ENCODE results near the gene SMARCB1. TPM values are rescaled to one million over a fixed set of nuclear protein-coding genes. Genes with fewer than 3 reads are reported as not detected.
A peak's percentile ranks its signal among the peaks of the same experiment; 100 is the strongest.

Gene SMARCB1
- total and polyA plus RNA-seq, 10 donors: 64.2 to 166 (median 85.8) TPM

DNA sequence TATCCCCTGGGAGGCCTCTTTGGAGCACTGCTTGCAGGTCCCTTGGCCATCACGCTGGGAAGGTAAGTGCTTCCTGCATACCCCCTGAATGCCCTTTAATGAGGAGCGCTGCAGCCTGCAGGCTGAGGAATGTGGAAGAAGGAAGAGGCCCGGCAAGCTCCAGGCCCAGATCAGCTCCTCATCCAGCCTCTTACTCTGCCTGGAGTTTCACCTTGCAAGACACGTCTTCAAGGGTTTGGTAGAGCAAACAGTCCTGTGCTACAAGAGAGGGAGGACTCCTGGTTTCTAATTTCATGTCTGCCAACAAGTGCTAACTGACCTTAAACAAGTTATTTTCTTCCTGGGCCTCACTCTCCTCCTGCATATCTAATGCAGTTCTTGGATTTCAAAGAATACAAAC, 81.8 kb downstream of the SMARCB1 start:
- no peak overlapping the region for H3K27ac ChIP-seq
- H3K27me3 ChIP-seq (replicated peaks in 1 of 7): no peaks in the 10 kb centered on the region
- H3K4me1 ChIP-seq: no peaks in the 10 kb centered on the region
- peaks cover 2 to 70% (median 24%) of the 10 kb centered on the region in 6 donors for H3K36me3 ChIP-seq
- no peak overlapping the region for H3K4me3 ChIP-seq
- intact Hi-C loops (cut with DNase I; ENCODE audit: low total_unique reads): no loop called here
- no peaks in the 10 kb centered on the region for H3K9me3 ChIP-seq
- no peak for TF ChIP-seq CTCF (IDR thresholded peaks at IDR 0.05 in 8 of 11, conservative IDR thresholded peaks at IDR 0.05 in 3 of 11)
- no peak for TF ChIP-seq POLR2AphosphoS5 (IDR thresholded peaks at IDR 0.05)
- no peak for TF ChIP-seq POLR2A (IDR thresholded peaks at IDR 0.05)
- no peak for DNase-seq
- WGBS, 5 donors: 89 to 95% (median 94%) methylated on average over 4 of the region's 4 CpGs

GRCh38 chr22:23874871-23875270, 88.1 kb downstream of the SMARCB1 start:
- intact Hi-C loops (cut with DNase I; ENCODE audit: low total_unique reads): no loop called here
- TF ChIP-seq POLR2AphosphoS5 (IDR thresholded peaks at IDR 0.05) (no peak), POLR2A (IDR thresholded peaks at IDR 0.05) (no peak), CTCF (IDR thresholded peaks at IDR 0.05 in 8 of 11, conservative IDR thresholded peaks at IDR 0.05 in 3 of 11) (no peak)
- peaks cover 0 to 87% (median 21%) of the 10 kb centered on the region in 6 donors for H3K36me3 ChIP-seq
- H3K27ac ChIP-seq: no peak overlapping the region
- H3K4me1 ChIP-seq: no peaks in the 10 kb centered on the region
- no peak for DNase-seq
- no peaks in the 10 kb centered on the region for H3K27me3 ChIP-seq (replicated peaks in 1 of 7)
- H3K4me3 ChIP-seq: no peak overlapping the region
- WGBS, 5 donors: 83 to 90% (median 84%) methylated on average over 4 of the region's 4 CpGs
- H3K9me3 ChIP-seq: no peaks in the 10 kb centered on the region

DNA sequence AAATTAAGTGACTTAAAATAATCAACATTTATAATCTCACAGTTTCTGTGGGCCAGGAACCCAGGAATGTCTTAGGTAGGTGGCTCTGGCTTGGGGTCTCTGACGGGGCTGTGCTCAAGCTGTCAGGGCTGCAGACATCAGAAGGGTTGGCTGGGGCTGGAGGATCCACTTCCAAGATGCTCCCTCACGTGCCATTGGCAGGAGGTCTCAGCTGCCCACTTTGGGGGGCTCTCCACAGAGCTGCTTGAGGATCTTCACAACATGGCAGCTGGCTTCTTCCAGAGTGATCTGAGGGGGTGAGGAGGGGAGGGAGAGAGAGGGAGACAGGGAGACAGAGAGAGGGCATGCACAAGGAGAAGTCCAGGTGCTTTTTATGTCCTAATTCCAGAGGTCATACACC, 89.0 kb downstream of the SMARCB1 start:
- Histone ChIP-seq H3K4me3 (no peak overlapping the region), H3K27ac (no peak overlapping the region), H3K36me3 (peaks cover 0 to 81% (median 19%) of the 10 kb centered on the region in 6 donors), H3K27me3 (replicated peaks in 1 of 7) (no peaks in the 10 kb centered on the region), H3K9me3 (no peaks in the 10 kb centered on the region), H3K4me1 (no peaks in the 10 kb centered on the region)
- TF ChIP-seq POLR2AphosphoS5 (IDR thresholded peaks at IDR 0.05) (no peak), POLR2A (IDR thresholded peaks at IDR 0.05) (no peak), CTCF (IDR thresholded peaks at IDR 0.05 in 8 of 11, conservative IDR thresholded peaks at IDR 0.05 in 3 of 11) (no peak)
- DNase-seq: peak; percentile 34
- intact Hi-C loops (cut with DNase I; ENCODE audit: low total_unique reads): no loop called here
- WGBS, 5 donors: 84 to 93% (median 91%) methylated on average over 2 of the region's 2 CpGs

- peak; percentile 61 for DNase-seq
- Histone ChIP-seq H3K27ac (no peak overlapping the region), H3K4me3 (no peak overlapping the region), H3K27me3 (replicated peaks in 1 of 7) (no peaks in the 10 kb centered on the region), H3K36me3 (peaks cover 0 to 82% (median 19%) of the 10 kb centered on the region in 6 donors), H3K4me1 (no peaks in the 10 kb centered on the region), H3K9me3 (no peaks in the 10 kb centered on the region)
- intact Hi-C loops (cut with DNase I; ENCODE audit: low total_unique reads): no loop called here
- 93 to 98% (median 95%) methylated on average over 8 of the region's 8 CpGs for WGBS, 5 donors
- TF ChIP-seq POLR2A (IDR thresholded peaks at IDR 0.05) (no peak), CTCF (IDR thresholded peaks at IDR 0.05 in 8 of 11, conservative IDR thresholded peaks at IDR 0.05 in 3 of 11) (no peak), POLR2AphosphoS5 (IDR thresholded peaks at IDR 0.05) (no peak)
These were observed 90.8 kb downstream of the SMARCB1 start for GRCh38 chr22:23877566-23877965.
